Prostate gland (tissue), 2 donors: ENCODE data around the gene DTX2.

ENCODE experiments used
- POLR2A ChIP-seq: fragments of 450-650 bp; IDR thresholded peaks from one replicate; pipeline ENCODE4 v1.6.1; 2016; ENCODE audit warnings: antibody characterized with exemption, mild to moderate bottlenecking
- TF ChIP-seq, protein P1 (sequence below), 4 experiments: fragments of 200-600 bp in 2 of 4; fragments of 450-650 bp in 2 of 4; sonication (generic) in 2 of 4; IDR thresholded peaks; 1 replicate in 3 of 4; 2 replicates in 1 of 4; pipeline ENCODE4 v1.5.1; 2016 to 2019; ENCODE audit warnings: antibody characterized with exemption in 4 of 4, mild to moderate bottlenecking in 2 of 4, moderate library complexity in 2 of 4

DNA sequence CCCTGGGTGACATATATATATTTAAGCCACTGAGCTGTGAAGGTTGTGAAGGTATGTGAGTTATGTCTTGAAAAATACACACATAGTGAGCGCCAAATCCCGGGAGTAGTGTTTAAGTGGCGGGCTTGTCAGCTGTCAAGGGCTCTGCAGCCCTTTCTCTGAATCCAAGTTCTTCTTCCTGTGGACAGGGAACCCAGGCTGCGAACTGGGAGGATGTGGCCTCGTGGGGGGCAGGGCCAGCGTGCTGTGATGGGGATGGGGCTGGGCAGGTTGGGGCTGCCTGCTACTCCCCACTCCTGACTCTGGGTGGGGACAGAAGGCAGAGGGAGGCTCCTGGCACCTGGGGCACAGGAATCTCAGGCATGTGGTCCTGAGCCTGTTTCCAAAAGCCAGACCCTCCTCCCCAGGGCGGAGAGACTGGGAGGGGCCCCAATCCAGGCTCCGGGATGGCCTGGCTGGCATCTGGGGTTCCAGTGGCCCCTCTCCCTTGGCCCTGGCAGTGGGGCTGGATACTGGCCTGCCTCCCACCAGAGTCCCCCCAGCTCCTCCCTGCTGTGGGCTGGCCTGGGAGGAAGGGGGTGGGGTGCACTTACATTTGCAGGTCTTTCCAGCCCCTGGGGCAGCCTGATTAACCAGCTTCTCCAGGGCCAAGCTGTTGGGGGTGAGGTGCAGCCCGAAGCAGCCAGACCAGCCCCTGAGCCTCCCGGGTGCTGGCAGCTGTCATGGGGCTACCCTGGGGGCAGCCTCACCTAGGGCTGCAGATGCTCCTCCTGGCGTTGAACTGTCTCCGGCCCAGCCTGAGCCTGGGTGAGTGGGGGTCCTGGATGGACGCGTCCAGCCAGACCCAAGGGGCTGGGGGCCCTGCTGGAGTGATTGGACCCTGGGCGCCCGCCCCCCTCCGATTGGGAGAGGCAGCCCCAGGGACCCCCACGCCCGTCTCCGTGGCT, 48.7 kb downstream of the DTX2 start, which contains the start of gene UPK3B:
- TF ChIP-seq, protein P1, sequence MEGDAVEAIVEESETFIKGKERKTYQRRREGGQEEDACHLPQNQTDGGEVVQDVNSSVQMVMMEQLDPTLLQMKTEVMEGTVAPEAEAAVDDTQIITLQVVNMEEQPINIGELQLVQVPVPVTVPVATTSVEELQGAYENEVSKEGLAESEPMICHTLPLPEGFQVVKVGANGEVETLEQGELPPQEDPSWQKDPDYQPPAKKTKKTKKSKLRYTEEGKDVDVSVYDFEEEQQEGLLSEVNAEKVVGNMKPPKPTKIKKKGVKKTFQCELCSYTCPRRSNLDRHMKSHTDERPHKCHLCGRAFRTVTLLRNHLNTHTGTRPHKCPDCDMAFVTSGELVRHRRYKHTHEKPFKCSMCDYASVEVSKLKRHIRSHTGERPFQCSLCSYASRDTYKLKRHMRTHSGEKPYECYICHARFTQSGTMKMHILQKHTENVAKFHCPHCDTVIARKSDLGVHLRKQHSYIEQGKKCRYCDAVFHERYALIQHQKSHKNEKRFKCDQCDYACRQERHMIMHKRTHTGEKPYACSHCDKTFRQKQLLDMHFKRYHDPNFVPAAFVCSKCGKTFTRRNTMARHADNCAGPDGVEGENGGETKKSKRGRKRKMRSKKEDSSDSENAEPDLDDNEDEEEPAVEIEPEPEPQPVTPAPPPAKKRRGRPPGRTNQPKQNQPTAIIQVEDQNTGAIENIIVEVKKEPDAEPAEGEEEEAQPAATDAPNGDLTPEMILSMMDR (IDR thresholded peaks at IDR 0.05): no peak
- no peak for TF ChIP-seq POLR2A
